Measurements from ENCODE around the gene SLC5A2. TPM values are rescaled to one million over a fixed set of nuclear protein-coding genes. Genes with fewer than 3 reads are reported as not detected.

The SLC5A2 gene
- total RNA-seq, 4 donors from 2014 or later = 0.13 to 0.66 (median 0.34) TPM; not detected in 1

GRCh38 chr16:31484491-31485171 lies 1.7 kb downstream of the SLC5A2 start:
- WGBS = 45% methylated on average over 7 of the region's 14 CpGs
- no peak for DNase-seq (ENCODE audit: extremely low spot score)
- H3K9me3 ChIP-seq = no peaks in the 10 kb centered on the region
- H3K27ac ChIP-seq (replicated peaks in 1 of 4) = no peak overlapping the region
- H3K27me3 ChIP-seq = peaks cover 0 to 43% (median 9%) of the 10 kb centered on the region in 4 donors
- peaks cover 22 to 41% (median 38%) of the 10 kb centered on the region in 4 donors for H3K4me1 ChIP-seq
- peaks cover 0 to 2% (median under 1%) of the 10 kb centered on the region in 4 donors for H3K36me3 ChIP-seq
- intact Hi-C loops (cut with DNase I) = no loop called here
- TF ChIP-seq EP300 (IDR thresholded peaks at IDR 0.05) = no peak
- no peak overlapping the region for H3K4me3 ChIP-seq

- Histone ChIP-seq H3K36me3 (peaks cover 0 to 12% (median 7%) of the 10 kb centered on the region in 4 donors), H3K4me1 (peaks cover 22 to 31% (median 29%) of the 10 kb centered on the region in 4 donors), H3K9me3 (no peaks in the 10 kb centered on the region), H3K27ac (replicated peaks in 1 of 4) (no peak overlapping the region), H3K4me3 (no peak overlapping the region), H3K27me3 (peaks cover 0 to 43% (median 9%) of the 10 kb centered on the region in 4 donors)
- no peak for TF ChIP-seq CTCF (IDR thresholded peaks at IDR 0.05)
- TF ChIP-seq POLR2AphosphoS5 (IDR thresholded peaks at IDR 0.05) = no peak
- no peak for TF ChIP-seq POLR2A (IDR thresholded peaks at IDR 0.05; ENCODE audit: low read depth)
- no peak for TF ChIP-seq EP300 (IDR thresholded peaks at IDR 0.05)
- no peak for DNase-seq (ENCODE audit: extremely low spot score)
- 98% methylated on average over 16 of the region's 17 CpGs for WGBS
- intact Hi-C loops (cut with DNase I) = no loop called here
Measured at GRCh38 chr16:31485571-31485970, 2.6 kb downstream of the SLC5A2 start.

GRCh38 chr16:31486045-31486444 lies 3.1 kb downstream of the SLC5A2 start:
- Histone ChIP-seq H3K27me3 (peaks cover 0 to 43% (median 9%) of the 10 kb centered on the region in 4 donors), H3K4me1 (peaks cover 18 to 26% (median 24%) of the 10 kb centered on the region in 4 donors), H3K36me3 (peaks cover 0 to 16% (median 12%) of the 10 kb centered on the region in 4 donors), H3K9me3 (no peaks in the 10 kb centered on the region), H3K27ac (replicated peaks in 1 of 4) (no peak overlapping the region), H3K4me3 (no peak overlapping the region)
- no peak for TF ChIP-seq POLR2AphosphoS5 (IDR thresholded peaks at IDR 0.05)
- TF ChIP-seq EP300 (IDR thresholded peaks at IDR 0.05) = no peak
- WGBS = 90% methylated on average over 5 of the region's 5 CpGs
- no peak for DNase-seq (ENCODE audit: extremely low spot score)
- intact Hi-C loops (cut with DNase I) = no loop called here

GRCh38 chr16:31487071-31487719 lies 4.3 kb downstream of the SLC5A2 start:
- TF ChIP-seq EP300 (IDR thresholded peaks at IDR 0.05) (no peak), POLR2AphosphoS5 (IDR thresholded peaks at IDR 0.05) (no peak), POLR2A (IDR thresholded peaks at IDR 0.05; ENCODE audit: low read depth) (no peak), CTCF (IDR thresholded peaks at IDR 0.05) (no peak)
- DNase-seq (ENCODE audit: extremely low spot score) = no peak
- WGBS = 22% methylated on average over 14 of the region's 48 CpGs
- Histone ChIP-seq H3K27me3 (peaks cover 0 to 43% (median 9%) of the 10 kb centered on the region in 4 donors), H3K36me3 (peaks cover 9 to 28% (median 23%) of the 10 kb centered on the region in 4 donors), H3K4me3 (peak overlapping the region; percentile 50 to 69 (median 55)), H3K4me1 (peaks cover 17 to 25% (median 23%) of the 10 kb centered on the region in 4 donors), H3K9me3 (no peaks in the 10 kb centered on the region), H3K27ac (replicated peaks in 1 of 4) (no peak overlapping the region)
- intact Hi-C loops (cut with DNase I) = no loop called here

- H3K4me1 ChIP-seq = peaks cover 17 to 25% (median 23%) of the 10 kb centered on the region in 4 donors
- intact Hi-C loops (cut with DNase I) = no loop called here
- H3K27me3 ChIP-seq = peaks cover 0 to 43% (median 9%) of the 10 kb centered on the region in 4 donors
- no peak for DNase-seq (ENCODE audit: extremely low spot score)
- no peak overlapping the region for H3K27ac ChIP-seq (replicated peaks in 1 of 4)
- H3K36me3 ChIP-seq = peaks cover 11 to 35% (median 30%) of the 10 kb centered on the region in 4 donors
- no peaks in the 10 kb centered on the region for H3K9me3 ChIP-seq
- 0% methylated on average over 11 of the region's 60 CpGs for WGBS
- H3K4me3 ChIP-seq = peak overlapping the region; percentile 50 to 69 (median 55)
- TF ChIP-seq CTCF (IDR thresholded peaks at IDR 0.05) = no peak
- peak; percentile 26 to 36 for TF ChIP-seq POLR2AphosphoS5 (IDR thresholded peaks at IDR 0.05)
- TF ChIP-seq POLR2A (IDR thresholded peaks at IDR 0.05; ENCODE audit: low read depth) = no peak
- TF ChIP-seq EP300 (IDR thresholded peaks at IDR 0.05) = no peak
Measured at GRCh38 chr16:31487720-31488467, 5.0 kb downstream of the SLC5A2 start.
